Measurements from ENCODE around the gene CHRDL2.

DNA sequence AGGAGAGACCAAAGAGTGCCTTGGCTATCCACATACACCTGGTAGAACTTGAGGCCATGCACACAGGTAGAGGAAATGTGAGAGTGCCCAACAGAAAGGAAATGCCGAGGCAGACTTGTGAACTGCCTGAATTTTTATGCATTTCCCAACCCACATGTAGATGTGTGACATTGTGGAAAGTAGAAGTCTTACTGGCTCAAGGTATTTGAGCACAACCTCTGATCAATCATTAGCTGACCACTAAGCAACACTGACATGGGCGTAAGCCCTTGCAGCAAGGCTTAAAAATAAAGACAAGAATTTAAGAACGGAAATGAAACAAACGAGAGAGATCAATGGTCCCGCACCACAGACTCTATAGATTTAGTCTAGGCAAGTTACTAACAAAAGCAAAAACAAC lies 76.2 kb downstream of the CHRDL2 start:
- TF ChIP-seq POLR2A (IDR thresholded peaks at IDR 0.05; ENCODE audit: low read depth, low read length) (no peak), ELK1 (IDR thresholded peaks at IDR 0.05; ENCODE audit: borderline replicate concordance, low read depth, low read length) (no peak), CTCF (conservative IDR thresholded peaks at IDR 0.05; ENCODE audit: low read depth, low read length) (no peak), RCOR1 (IDR thresholded peaks at IDR 0.05; ENCODE audit: insufficient replicate concordance, low read length) (no peak), MAZ (IDR thresholded peaks at IDR 0.05; ENCODE audit: borderline replicate concordance, low read depth, low read length) (no peak), SMC3 (IDR thresholded peaks at IDR 0.05; ENCODE audit: low read depth, low read length) (no peak)
